Measurements from ENCODE around the gene TMEM202.
"Not testable (repeated sequence)": the region's sequence is repeated elsewhere in the genome, so short reads cannot be mapped to it uniquely, and the experiment has no call there.

TMEM202 gene

DNA sequence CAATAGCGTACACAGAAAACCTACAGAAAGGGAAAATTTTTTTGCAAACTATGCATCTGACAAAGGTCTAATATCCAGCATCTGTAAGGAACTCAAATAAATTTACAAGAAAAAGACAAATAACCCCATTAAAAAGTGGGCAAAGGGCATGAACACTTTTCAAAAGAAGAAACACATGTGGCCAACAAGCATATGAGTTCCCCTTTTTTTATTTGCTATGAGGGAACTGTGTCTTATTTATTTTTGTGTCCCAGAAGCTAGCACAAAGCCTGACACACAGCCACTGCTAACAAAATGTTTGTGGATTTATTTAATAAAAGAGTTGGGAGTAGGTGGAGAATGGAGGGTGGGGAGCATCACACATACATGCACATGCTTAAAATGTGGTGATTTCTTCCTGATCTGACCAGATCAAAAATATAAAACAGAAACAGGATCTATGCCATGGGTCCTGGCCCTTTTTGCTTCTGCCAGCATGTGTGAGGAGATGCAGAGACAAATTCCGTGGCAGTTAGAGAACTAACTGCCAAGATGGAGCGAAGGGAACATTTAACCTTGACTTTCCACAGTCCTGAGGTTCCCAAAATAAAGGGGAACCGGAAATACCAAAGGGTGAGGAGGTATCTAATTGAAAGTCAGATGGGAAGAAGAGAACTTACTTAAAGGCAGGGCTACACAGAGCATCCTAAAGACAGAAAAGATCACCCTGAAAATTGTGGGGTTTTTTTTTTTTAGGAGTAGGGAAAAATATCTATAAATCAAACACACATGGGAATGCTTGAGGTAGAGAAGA lies at the start of gene TMEM202:
TSS of gene TMEM202 (plus strand) at position 510 of the 793 bp plus-strand sequence. CDS start at position 532, 22 bp downstream.
- DNase-seq: no peak

DNA sequence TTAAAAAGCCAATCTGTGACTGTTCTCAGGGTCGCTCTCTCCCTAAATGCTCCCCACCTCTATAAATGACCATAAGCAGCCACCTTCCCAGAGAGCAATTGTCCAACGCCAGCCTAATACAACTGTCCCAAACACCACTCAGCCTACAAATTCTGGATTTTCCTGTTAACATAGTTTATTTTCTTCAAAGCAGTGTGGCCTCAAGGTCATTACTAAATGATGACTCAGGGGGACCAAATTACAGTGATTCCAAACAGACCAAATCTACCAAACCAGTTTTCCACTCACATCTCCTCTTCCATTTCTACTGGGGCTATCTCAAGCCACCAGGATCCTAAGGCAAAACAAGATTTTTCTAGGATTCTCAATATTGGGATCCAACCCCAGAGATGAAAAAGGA lies 44.8 kb upstream of the TMEM202 start:
- DNase-seq: no peak

- DNase-seq: no peak
Observed at GRCh38 chr15:72354496-72354895, 43.6 kb upstream of the TMEM202 start.

GRCh38 chr15:72358121-72358520 lies 40.0 kb upstream of the TMEM202 start:
- no peak for DNase-seq

DNA sequence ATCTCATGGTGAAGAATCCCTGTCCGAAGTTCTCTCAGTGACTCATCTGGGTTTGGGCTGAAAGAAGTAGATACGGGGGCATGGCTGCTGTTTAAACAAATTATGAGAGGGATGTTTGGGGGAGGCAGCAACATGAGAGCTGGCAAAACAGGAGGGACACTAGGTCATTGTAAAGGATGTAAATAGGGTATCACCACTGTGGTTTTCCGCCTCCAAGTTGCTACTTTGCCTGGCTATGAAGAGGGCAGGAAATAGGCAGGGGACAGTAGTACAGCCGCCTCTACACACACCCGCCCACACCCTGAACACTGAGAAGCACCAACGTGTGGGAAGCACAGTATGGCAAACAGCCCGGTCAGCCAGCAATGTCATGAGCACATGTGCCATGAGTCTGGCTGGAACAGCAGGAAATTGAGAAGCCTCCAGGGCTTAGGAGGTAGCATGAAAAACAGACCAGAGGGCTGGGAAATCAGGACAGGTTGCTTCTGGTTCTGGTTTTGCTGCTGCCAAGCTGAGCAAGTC lies 39.4 kb upstream of the TMEM202 start:
- DNase-seq: no peak

DNA sequence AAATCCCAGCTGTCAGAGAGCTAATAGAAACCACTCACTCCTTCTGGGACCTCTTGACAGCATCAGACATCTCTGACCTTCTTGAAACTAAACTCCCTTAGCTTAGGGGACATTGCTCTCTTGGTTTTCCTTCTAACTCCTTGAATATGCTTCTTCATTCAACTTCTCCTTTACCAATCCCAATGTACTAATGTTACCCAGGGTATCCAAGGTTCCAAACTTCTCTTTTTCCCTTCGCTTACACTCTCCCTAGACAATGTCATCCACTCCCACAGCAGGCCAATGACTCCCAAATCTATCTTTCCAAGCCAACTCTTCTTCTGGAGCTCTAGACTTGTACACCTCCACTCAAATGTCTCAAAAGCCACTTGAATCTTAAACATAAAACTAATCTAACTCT lies 36.9 kb upstream of the TMEM202 start:
- no peak for DNase-seq

DNA sequence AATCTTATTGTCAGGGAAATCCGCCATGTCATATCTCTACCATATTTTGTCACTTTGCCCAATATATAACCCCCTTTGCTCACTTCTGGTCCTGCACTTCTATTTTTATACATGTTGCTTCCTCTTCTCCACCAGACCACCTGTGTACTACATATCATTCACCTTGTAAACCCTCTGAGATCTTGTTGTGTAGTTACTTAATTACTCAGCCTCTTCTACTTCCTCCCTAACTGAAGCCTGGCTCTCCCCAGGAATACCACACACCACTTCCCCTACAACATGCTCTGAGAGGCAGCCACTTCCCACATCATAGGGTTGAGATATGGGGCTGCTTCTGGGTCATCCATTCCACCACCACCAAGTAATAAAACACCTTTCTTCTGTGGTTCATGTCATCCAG lies 32.3 kb upstream of the TMEM202 start:
- DNase-seq: peak; percentile 31

DNA sequence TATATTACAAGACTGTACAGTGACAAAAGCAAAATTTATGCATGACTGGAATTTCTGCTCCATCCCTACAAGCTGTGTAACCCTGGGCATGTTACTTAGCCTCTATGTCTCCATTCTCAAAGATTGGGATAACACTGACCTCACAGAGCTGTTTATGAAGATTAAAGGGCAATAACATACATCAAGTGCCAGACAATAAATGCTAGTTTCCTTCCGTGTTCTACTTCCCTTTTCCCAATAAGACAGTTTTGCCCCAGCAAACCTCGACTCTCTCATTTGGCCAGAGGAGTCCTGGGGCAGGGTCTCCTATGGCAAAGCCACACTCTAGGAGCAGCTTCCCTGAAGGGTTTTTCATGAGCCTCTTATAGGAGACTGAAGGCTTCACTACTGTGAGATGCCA lies 29.8 kb upstream of the TMEM202 start:
- no peak for DNase-seq

- no peak for DNase-seq
Observed at GRCh38 chr15:72368899-72369298, 29.2 kb upstream of the TMEM202 start.

DNA sequence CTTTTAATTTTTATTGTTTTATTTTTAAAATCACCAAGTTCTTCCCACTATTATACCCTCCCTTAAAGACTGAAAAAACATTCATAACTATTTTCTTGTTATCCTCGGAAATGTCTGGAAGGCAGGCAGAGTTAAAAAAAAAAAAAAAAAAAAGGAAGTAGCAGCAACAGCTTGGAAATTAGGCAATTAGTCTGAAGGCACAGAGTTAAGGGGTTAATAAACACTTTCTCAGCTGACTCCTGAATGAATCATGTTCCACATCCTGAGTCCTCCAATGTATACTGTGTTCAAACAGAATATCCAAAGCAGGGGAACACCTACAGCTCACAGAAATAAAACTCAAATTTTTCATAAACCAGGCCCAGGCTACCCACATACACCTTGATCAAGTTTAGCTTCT lies 28.1 kb upstream of the TMEM202 start:
- DNase-seq: peak; percentile 22

DNA sequence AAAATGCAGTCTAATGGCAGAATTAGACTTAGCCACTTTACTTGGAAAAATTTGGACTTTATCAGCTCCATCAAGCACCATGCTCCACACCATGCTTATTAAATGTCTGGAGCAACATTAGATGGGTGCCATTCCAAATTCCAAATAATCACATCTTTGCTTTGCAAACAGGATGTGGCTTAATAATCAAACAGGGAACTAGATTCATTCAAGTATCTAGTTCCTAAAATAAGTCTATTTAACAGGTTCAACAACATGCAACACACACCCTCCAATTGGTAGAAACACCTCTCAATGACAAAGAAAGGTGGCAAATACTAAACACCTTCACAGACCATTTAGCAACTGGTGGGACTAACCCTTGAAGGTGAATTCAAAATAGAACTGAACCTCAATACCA lies 25.7 kb upstream of the TMEM202 start:
- DNase-seq: no peak

DNA sequence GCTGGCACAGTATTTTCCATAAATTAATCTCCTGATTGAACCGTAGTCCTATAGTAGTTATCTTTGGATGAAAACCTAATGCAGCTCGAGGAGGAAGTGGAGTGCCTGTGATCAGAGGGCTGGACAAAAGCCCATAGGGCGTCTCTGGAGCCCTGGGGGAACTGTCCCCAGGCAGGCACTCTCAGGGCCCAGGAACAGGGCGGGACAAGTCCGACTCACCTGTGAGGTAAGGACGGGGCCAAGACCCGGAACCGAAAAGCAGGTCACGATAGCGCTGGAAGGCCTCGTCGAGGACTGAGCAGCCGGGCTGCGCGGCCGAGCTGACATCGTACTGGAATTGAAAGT lies 22.6 kb upstream of the TMEM202 start:
- DNase-seq: no peak

DNA sequence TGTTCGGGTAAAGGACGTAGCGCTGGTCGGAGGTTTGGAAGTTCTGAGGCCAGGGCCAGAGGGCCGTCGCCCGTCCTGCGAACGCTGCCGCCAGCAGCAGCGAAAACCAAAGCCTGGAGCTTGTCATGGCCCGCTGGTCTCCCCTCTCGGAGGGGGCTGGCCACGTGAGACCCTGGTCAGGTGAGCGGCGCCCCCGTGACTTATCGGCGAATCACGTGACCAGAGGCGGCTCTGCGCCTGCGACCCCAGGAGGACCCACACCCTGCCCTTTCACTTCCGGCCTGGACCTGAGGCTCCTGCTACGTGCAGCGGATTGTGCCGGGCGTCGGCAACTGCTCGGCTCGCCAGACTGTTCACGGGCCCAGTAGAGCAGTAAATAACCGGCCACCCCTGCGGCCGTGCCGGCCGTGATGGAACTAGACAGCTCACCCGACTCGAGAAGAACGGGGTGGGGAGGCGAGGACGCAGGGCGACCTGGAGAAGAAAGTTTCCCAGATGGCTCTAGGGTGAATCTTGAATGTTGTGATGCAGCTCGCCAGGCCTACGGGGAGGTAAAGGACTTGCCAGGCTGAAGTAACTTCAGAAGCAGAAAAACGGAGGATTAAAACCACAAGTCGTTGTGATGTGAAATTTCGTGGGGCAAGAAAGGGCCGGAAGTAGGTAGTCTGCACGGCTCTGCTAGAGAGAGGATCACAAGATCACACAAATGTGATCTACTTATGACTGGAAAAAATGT lies 22.1 kb upstream of the TMEM202 start, which contains the start of gene HEXA:
TSS of gene HEXA (minus strand) at position 169 of the 736 bp plus-strand sequence. CDS start at position 127, 42 bp downstream.
- DNase-seq: peak; percentile 9

DNA sequence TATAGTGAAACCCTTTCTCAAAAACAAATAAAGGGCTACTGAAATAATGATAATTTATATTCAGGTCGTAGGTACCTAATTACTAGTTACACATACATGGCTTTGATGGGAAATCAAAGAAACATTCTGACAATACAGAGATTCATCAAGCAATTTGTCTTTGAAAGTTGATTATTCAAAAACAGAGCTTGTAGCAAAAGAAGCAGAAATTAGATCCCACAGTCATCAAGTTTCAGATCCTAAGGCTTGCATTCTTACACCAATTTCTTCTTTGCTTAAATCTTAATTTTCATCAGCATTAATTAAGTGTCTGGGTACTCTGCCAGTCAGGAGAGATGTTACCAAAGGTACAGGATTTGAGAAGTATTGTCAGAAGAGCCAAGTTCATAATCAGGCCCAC lies 20.8 kb upstream of the TMEM202 start:
- DNase-seq: no peak

DNA sequence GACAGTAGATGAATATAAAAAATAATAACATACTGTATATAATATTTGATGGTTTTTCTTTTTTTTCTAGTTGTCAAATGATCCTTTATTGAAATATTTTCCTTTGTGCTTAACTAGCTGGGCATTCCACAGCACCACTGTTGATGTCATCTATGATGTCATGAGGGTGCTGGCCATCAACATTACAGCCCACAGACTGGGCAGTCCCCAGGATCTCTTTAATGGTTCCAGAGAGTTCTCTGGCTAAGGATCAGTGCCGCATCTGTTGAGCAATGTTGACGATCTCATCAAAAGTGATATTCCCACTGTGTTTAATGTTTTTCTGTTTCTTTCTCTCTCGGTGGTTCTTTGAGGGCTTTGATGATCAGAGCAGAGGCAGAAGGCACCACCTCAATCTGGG lies 19.0 kb upstream of the TMEM202 start:
- DNase-seq: not testable (repeated sequence)

DNA sequence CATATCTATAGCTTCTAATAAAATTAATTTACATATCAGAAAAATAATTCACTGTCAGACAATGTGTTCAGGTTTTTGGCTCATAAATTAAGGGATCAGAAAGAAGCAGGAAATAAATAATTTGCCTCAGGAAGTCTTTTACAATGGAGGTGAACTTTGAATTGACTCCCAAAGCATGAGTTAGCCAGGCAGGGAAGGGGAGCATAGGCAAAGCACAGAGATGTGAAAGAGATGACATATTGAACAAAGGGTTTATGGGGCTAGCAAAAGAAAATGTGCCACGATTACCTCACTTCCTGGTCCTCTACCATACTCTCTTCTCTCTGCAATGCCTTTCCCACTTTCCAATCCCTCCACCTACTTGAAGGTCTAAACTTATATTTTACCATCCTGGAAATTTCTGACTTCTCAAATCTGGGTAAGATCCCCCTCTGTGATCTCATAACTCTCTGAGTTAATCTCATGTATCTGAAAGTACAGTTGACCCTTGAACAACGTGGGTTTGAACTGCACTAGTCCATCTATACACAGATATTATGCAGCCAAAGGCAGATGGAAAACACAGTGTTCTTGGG lies 18.2 kb upstream of the TMEM202 start:
- DNase-seq: no peak

DNA sequence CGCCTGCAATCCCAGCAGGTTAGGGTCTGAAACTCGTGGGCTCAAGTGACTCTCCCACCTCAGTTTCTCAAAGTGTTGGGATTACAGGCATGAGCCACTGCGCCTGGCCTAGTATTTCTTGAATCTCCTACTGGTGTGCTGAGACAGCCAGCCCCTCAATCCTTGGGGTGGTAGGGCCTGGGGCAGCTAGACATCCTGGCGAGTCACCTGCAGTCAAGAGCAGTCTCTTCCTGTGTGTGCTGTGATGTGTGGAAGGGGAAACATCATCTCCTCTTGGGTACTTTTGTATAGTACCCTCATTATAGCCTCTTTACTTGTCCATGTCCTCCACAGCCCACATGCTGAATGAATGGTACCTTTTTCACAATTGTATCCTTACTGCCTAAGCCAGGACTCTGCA lies 17.4 kb upstream of the TMEM202 start:
- DNase-seq: no peak

GRCh38 chr15:72382146-72382545 lies 16.0 kb upstream of the TMEM202 start:
- DNase-seq: no peak

DNA sequence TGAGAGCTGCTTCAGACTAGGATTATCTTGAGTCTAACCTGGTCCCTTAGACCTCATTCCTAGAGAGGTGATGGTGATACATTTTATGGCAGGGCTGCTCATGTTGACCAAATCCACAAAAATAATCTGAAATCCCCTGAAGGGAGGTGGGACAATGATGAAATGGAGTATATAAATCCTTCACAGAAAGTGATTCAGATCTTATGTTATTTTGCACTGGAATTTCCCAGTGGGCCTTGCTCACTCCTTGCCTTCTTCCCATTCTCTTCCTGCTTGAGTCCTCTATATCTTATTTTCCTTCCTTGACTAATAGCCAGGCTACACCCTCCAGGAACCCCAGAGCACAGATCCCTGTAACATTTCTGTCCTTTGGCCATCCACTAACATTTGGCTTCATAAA lies 10.4 kb upstream of the TMEM202 start:
- no peak for DNase-seq

DNA sequence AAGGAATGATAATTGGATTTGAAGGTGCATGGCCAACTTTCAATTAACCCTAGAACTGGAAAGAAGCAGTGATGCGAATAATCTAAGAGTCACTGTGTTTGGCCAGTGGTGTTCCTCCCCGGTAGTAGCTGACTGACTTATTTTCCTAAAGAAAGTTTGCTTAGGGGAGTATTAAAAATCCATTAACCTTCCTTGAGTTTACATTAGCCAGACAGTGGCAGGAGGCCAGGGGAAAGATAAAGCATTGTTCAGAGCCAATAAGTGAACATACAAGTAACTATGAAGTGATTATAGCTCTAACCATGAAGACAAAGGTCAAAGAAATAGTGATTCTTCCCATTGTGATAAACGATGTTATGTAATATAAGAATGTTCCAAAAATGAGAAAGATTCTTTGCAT lies 8.9 kb upstream of the TMEM202 start:
- DNase-seq: no peak

DNA sequence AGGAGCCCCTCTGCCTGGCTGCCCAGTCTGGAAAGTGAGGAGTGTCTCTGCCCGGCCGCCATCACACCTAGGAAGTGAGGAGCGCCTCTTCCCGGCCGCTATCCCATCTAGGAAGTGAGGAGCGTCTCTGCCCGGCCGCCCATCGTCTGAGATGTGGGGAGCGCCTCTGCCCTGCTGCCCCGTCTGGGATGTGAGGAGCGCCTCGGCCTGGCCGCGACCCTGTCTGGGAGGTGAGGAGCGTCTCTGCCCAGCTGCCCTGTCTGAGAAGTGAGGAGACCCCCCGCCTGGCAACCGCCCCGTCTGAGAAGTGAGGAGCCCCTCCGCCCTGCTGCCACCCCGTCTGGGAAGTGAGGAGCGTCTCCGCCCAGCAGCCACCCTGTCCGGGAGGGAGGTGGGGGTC lies 1.8 kb upstream of the TMEM202 start:
- DNase-seq: not testable (repeated sequence)

DNA sequence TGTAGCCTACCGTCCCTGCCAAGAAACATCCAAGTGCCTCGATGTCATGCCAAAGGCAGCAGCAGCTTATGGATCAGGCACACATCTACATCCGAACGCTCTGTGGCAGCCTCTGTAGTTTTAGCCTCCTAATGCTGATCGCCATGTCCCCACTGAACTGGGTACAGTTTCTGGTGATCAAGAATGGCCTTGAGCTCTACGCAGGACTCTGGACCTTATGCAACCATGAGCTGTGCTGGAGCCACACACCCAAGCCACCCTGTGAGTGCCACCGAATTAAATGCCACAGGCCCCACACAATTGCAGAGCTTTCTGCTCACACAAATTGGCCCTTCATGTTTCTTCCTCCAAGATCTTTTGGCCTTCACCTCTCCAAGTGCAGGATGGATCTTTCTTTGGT lies 543 bp downstream of the TMEM202 start:
- no peak for DNase-seq

- no peak for DNase-seq
Observed at GRCh38 chr15:72402726-72403125, 4.6 kb downstream of the TMEM202 start.

- DNase-seq: no peak
Observed at GRCh38 chr15:72404356-72404755, 6.3 kb downstream of the TMEM202 start.
